T-helper 2 cell treated with Interferon-gamma antibody and Interleukin-4, amounts not matched to agents 100 ng/mL and 5 ng/mL, for 36 hours (primary cell): ENCODE results near the gene PLEKHF1. TPM values are rescaled to one million over a fixed set of nuclear protein-coding genes. Genes with fewer than 3 reads are reported as not detected.

Experiments used
- intact Hi-C: fragments of 100-400 bp; cut with micrococcal nuclease; formaldehyde crosslinking; loops from one replicate; pipeline ENCODE4 v1.15.1; 2023
- total RNA-seq: library from RNA; stranded (reverse); gene quantifications from 2 replicates; pipeline ENCODE4 v1.2.3, GENCODE V29; 2022

The PLEKHF1 gene
- total RNA-seq, 1 donor from 2014 or later, result 37.0 TPM

GRCh38 chr19:29676586-29676985 lies 11.3 kb downstream of the PLEKHF1 start:
- intact Hi-C loops, result no loop called here

- intact Hi-C loops, result no loop called here
Measured at GRCh38 chr19:29677001-29677817, 11.9 kb downstream of the PLEKHF1 start.

- intact Hi-C loops, result no loop called here
Measured at GRCh38 chr19:29678484-29679106, 13.3 kb downstream of the PLEKHF1 start.

- intact Hi-C loops, result loop anchor here (1.0 kb wide), 1 partner anchor 8 kb away; no protein-coding TSS in a partner anchor
Measured at GRCh38 chr19:29679598-29680210, 14.4 kb downstream of the PLEKHF1 start.

GRCh38 chr19:29680447-29680846 lies 15.2 kb downstream of the PLEKHF1 start:
- intact Hi-C loops, result loop anchor here (1.0 kb wide), 1 partner anchor 9 kb away; no protein-coding TSS in a partner anchor

- intact Hi-C loops, result loop anchor here (1.0 kb wide), 1 partner anchor 10 kb away; no protein-coding TSS in a partner anchor
Measured at GRCh38 chr19:29680937-29681336, 15.7 kb downstream of the PLEKHF1 start.

GRCh38 chr19:29681422-29682235 lies 16.4 kb downstream of the PLEKHF1 start:
- intact Hi-C loops, result no loop called here

GRCh38 chr19:29682236-29682895 lies 17.1 kb downstream of the PLEKHF1 start:
- intact Hi-C loops, result no loop called here

GRCh38 chr19:29683009-29683408 lies 17.7 kb downstream of the PLEKHF1 start:
- intact Hi-C loops, result no loop called here

- intact Hi-C loops, result no loop called here
Measured at GRCh38 chr19:29685326-29685725, 20.1 kb downstream of the PLEKHF1 start.

GRCh38 chr19:29686285-29686805 lies 21.1 kb downstream of the PLEKHF1 start:
- intact Hi-C loops, result no loop called here

GRCh38 chr19:29687244-29687896 lies 22.1 kb downstream of the PLEKHF1 start:
- intact Hi-C loops, result no loop called here

GRCh38 chr19:29687897-29688728 lies 22.9 kb downstream of the PLEKHF1 start:
- intact Hi-C loops, result no loop called here

GRCh38 chr19:29690842-29691241 lies 25.6 kb downstream of the PLEKHF1 start:
- intact Hi-C loops, result loop anchor here (1.0 to 2.0 kb wide), 4 partner anchors 18 to 81 kb away; partner anchors contain the start of gene PLEKHF1

- intact Hi-C loops, result loop anchor here (1.0 kb wide), 2 partner anchors 22 to 178 kb away; no protein-coding TSS in a partner anchor
Measured at GRCh38 chr19:29694161-29694560, 28.9 kb downstream of the PLEKHF1 start.

GRCh38 chr19:29694669-29695627 lies 29.7 kb downstream of the PLEKHF1 start:
- intact Hi-C loops, result loop anchor here (1.0 kb wide), 2 partner anchors 21 to 177 kb away; no protein-coding TSS in a partner anchor

GRCh38 chr19:29695765-29696564 lies 30.7 kb downstream of the PLEKHF1 start:
- intact Hi-C loops, result no loop called here
